ENCODE data around the gene IZUMO2.

IZUMO2 gene

DNA sequence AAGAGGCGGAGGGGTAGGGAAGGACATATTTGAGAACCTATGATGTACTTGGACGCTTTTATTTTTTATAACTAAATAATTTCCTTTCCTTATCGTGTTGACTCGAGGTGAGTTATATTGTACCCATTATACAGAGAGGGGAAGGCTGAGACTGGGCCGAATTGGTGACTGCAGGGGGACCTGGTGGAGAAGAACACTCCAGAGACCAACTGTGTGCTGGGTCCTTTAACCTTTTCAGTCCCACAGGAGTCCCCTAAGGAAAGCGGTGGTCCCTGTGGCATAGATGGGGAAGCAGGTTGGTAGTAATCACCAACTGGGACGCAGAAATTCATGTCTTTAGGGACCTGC, 41.0 kb upstream of the IZUMO2 start:
- H3K27ac ChIP-seq: peak overlapping the region; percentile 70; the same call in 1 of the 2 replicates

DNA sequence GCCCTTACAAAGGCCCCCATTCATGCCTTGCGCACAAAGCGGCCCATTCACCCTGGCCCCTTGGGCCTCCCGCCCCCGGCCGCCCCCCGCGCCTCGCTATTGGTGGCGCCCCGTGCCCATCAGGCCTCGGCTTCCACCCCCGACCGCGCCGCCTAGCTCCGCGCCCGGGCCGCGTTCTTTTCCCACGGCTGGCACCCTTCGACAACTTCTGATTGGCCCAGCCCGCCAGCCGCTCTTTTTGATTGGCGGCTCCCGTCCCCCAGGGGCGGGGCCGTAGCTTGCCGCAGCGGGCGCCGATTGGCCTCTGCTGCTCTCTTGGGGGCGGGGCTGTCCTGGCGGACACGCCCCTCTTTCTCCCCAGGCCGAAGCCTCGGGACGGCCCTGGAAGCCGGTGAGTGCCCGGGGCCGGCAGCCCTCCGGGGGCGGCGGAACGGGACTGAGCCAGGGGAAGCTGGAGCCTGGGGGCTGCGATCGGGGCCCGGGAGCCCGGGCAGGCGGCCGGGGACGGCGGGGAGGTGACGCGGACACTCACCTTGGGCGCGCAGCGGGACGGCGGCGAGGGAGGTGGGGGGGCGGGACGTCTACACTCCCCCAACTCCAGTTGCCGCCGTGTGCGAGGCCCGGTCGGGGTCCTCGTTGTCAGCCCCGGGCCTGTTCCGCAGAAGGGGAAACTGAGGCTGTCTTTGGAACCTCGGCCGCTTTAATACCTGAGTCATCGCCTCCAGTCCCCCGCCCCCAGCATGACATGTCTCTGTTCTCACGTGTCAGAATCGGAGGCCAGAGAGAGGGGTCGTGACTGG, 40.4 kb upstream of the IZUMO2 start, which contains the start of gene MYH14:
MYH14 (plus strand) TSS at position 342 of the 800 bp plus-strand sequence. CDS start 6,744 bp downstream, outside the sequence.
- H3K27ac ChIP-seq: peak within 1 kb of the TSS; percentile 70; the same call in 1 of the 2 replicates
- TF ChIP-seq, protein P1, sequence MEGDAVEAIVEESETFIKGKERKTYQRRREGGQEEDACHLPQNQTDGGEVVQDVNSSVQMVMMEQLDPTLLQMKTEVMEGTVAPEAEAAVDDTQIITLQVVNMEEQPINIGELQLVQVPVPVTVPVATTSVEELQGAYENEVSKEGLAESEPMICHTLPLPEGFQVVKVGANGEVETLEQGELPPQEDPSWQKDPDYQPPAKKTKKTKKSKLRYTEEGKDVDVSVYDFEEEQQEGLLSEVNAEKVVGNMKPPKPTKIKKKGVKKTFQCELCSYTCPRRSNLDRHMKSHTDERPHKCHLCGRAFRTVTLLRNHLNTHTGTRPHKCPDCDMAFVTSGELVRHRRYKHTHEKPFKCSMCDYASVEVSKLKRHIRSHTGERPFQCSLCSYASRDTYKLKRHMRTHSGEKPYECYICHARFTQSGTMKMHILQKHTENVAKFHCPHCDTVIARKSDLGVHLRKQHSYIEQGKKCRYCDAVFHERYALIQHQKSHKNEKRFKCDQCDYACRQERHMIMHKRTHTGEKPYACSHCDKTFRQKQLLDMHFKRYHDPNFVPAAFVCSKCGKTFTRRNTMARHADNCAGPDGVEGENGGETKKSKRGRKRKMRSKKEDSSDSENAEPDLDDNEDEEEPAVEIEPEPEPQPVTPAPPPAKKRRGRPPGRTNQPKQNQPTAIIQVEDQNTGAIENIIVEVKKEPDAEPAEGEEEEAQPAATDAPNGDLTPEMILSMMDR (conservative IDR thresholded peaks at IDR 0.05): no peak

More for the DNA sequence above, 41.0 kb upstream of the IZUMO2 start:
- TF ChIP-seq, protein P1 (conservative IDR thresholded peaks at IDR 0.05): no peak

DNA sequence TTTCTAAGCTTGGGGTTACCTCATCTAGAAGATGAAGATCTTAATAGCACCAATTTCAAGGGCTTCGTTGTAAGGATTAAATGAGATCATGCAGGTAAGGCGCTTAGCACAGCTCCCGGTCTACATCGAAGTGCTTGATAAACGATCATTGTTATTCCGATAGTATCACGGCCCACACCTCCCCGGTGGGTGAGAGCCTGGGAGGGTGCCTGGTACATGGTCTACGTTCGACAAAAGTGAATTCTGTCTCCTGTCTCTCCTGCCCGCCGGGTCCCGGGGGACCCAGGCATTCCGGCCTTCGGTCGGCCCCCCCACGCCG, 39.8 kb upstream of the IZUMO2 start:
- TF ChIP-seq, protein P1 (conservative IDR thresholded peaks at IDR 0.05): no peak
- peak overlapping the region; percentile 70; the same call in 1 of the 2 replicates for H3K27ac ChIP-seq

- TF ChIP-seq, protein P1 (conservative IDR thresholded peaks at IDR 0.05): no peak
- no peak overlapping the region; the same call in 1 of the 2 replicates for H3K27ac ChIP-seq
Measured at GRCh38 chr19:50202386-50202785, 39.3 kb upstream of the IZUMO2 start.

- peak overlapping the region; percentile 66 for H3K27ac ChIP-seq
- TF ChIP-seq, protein P1 (conservative IDR thresholded peaks at IDR 0.05): no peak
Measured at GRCh38 chr19:50199259-50199555, 36.1 kb upstream of the IZUMO2 start.

DNA sequence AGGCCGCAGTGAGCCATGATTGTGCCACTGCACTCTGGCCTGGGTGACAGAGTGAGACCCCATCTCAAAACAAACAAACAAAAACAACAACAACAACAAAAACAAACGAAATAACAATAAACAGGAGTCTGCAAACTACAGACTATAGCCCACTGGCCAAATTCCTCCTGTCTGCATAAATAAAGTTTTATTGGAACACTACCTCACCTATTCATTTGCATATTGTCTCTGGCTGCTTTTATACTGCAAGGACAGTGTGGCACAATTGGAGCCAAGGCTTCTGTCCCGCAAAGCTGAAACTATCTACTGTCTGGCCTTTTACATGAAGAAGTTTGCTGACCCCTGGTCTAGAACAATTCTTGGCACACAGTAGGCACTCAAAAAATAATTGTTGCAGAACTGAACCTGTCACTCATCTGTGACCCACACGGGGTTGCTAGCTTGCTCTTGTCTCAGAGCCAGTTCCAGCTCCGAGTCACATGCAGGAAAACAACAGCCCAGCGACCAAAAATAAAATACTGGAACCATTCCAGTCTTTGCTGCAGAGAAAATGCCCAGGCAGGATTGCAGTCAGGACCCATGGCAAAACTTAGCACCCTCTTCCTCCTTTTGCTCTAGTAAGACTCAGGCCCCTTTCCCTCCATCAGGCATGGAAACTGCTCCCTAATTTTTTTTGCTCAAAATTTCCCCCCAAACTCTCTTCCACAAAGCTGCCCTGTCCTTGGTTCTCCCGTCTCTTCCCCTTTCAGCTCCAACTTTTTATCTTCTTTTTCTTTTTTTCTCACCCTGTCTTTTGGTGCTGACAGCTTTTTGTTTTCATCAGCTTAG, 35.6 kb upstream of the IZUMO2 start:
- TF ChIP-seq, protein P1 (conservative IDR thresholded peaks at IDR 0.05): peak; percentile 16; the same call in 1 of the 2 replicates
- peak overlapping the region; percentile 66 for H3K27ac ChIP-seq

GRCh38 chr19:50197348-50197747, 34.3 kb upstream of the IZUMO2 start:
- no peak overlapping the region for H3K27ac ChIP-seq
- TF ChIP-seq, protein P1 (conservative IDR thresholded peaks at IDR 0.05): no peak

Data from VCaP (cell line).